GM18508 (cell line): Measurements from ENCODE around the gene ADD1.

Source experiments
- ATAC-seq: cut with Tn5 transposase; IDR thresholded peaks from one replicate; pipeline ENCODE4 v1.9.1; 2021; ENCODE audit warnings: moderate number of reproducible peaks; ENCODE audit not compliant: insufficient read depth, unreplicated experiment

ADD1 gene

GRCh38 chr4:2843263-2843940 is at the start of gene ADD1:
ADD1 (plus strand) TSS chr4:2843844; CDS start chr4:2875916, 32,072 bp downstream.
- peak; percentile 60 for ATAC-seq

- no peak for ATAC-seq
Observed at GRCh38 chr4:2794486-2795299, 49.0 kb upstream of the ADD1 start.

GRCh38 chr4:2795300-2795892 is 48.2 kb upstream of the ADD1 start:
- no peak for ATAC-seq

GRCh38 chr4:2795893-2796848 is 47.5 kb upstream of the ADD1 start:
- no peak for ATAC-seq

- ATAC-seq = no peak
Observed at GRCh38 chr4:2796849-2797544, 46.6 kb upstream of the ADD1 start.

GRCh38 chr4:2797545-2798305 is 45.9 kb upstream of the ADD1 start:
- ATAC-seq = no peak

GRCh38 chr4:2798399-2799223 is 45.0 kb upstream of the ADD1 start:
- ATAC-seq = no peak

- ATAC-seq = no peak
Observed at GRCh38 chr4:2799224-2799911, 44.3 kb upstream of the ADD1 start.

GRCh38 chr4:2799971-2800690 is 43.5 kb upstream of the ADD1 start:
- no peak for ATAC-seq

- no peak for ATAC-seq
Observed at GRCh38 chr4:2800691-2801596, 42.7 kb upstream of the ADD1 start.

GRCh38 chr4:2802618-2803531 is 40.8 kb upstream of the ADD1 start:
- ATAC-seq = no peak

GRCh38 chr4:2803624-2804448 is 39.8 kb upstream of the ADD1 start:
- ATAC-seq = no peak

GRCh38 chr4:2804449-2804972 is 39.1 kb upstream of the ADD1 start:
- no peak for ATAC-seq

GRCh38 chr4:2804973-2805501 is 38.6 kb upstream of the ADD1 start:
- no peak for ATAC-seq
